Aorta (tissue), 5 donors: ENCODE data around the gene ZEB2. TPM values are rescaled to one million over a fixed set of nuclear protein-coding genes. Genes with fewer than 3 reads are reported as not detected.

ENCODE experiments used
- ATAC-seq: fragments of 200-7000 bp; cut with Tn5 transposase; one replicate; pipeline ENCODE4 v1.9.1; 2022; ENCODE audit warnings: moderate library complexity; ENCODE audit not compliant: low FRiP score
- DNase-seq, 2 donors: peaks; one replicate each; pipeline ENCODE4 v3.0.0-alpha.2; 2020
- H3K27ac ChIP-seq, 2 donors: one replicate each; pipeline ENCODE4 v1.5.1; 2013; ENCODE audit warnings: low read length in 2 of 2, mild to moderate bottlenecking in 2 of 2, moderate library complexity in 2 of 2, control low read depth in 1 of 2, inconsistent platforms in 1 of 2, low read depth in 1 of 2
- H3K27me3 ChIP-seq, 2 donors: one replicate each; pipeline ENCODE4 v1.6.1; 2013; ENCODE audit warnings: control low read depth in 1 of 2, low read length in 1 of 2, mild to moderate bottlenecking in 1 of 2, moderate library complexity in 1 of 2; ENCODE audit not compliant: insufficient read depth in 2 of 2, control insufficient read depth in 1 of 2
- H3K36me3 ChIP-seq, 2 donors: one replicate each; pipeline ENCODE4 v1.6.1; 2013; ENCODE audit warnings: control low read depth in 1 of 2, low read length in 1 of 2, mild to moderate bottlenecking in 1 of 2; ENCODE audit not compliant: insufficient read depth in 2 of 2, control insufficient read depth in 1 of 2
- H3K4me1 ChIP-seq, 2 donors: one replicate each; pipeline ENCODE4 v1.6.1; 2013; ENCODE audit warnings: low read length in 2 of 2, control low read depth in 1 of 2, mild to moderate bottlenecking in 1 of 2, moderate library complexity in 1 of 2; ENCODE audit not compliant: insufficient read depth in 2 of 2, control insufficient read depth in 1 of 2
- H3K4me3 ChIP-seq, 2 donors: one replicate each; pipeline ENCODE4 v1.5.1; 2013; ENCODE audit warnings: low read length in 2 of 2, control low read depth in 1 of 2, mild to moderate bottlenecking in 1 of 2
- H3K9me3 ChIP-seq: one replicate; pipeline ENCODE4 v1.6.1; 2013; ENCODE audit warnings: mild to moderate bottlenecking, low read length; ENCODE audit not compliant: control insufficient read depth
- WGBS, 2 donors: extraction: QIAGEN DNeasy Blood & Tissue Kit; methylation state at CpG; one replicate each; pipeline ENCODE4 v1.1.7; 2013; 5-methylcytosine and 5-hydroxymethylcytosine counted together
- intact Hi-C, 2 donors: fragments of 100-400 bp; cut with DNase I; formaldehyde crosslinking; loops; one replicate each; pipeline versions ENCODE4 v1.14.2 to v1.15.0; 2022
- polyA plus RNA-seq, 2 donors: library from polyadenylated mRNA; stranded (reverse); fragments of 200-250 nt; gene quantifications; one replicate each; pipeline ENCODE4 v1.2.3, GENCODE V29; 2013
- total RNA-seq, 2 donors: library from RNA; stranded (reverse); fragmentation: NEBNext Ultra II Directional; extraction: Animal tissue kit (Norgen Biotek cat#: 25700); gene quantifications; one replicate each; pipeline ENCODE4 v1.2.1, GENCODE V29; 2021
- donor health status: healthy with polysubstance abuse.
- donor health status: Bipolar disorder and iron deficiency.
- donor health status: DM: no; HTN: no; CAD: no.
- donor health status: DM: no; HTN: no; CAD: no.
- donor health status: DM: yes; HTN: yes; CAD: no.

ZEB2 gene
- total and polyA plus RNA-seq, 4 donors, result 38.7 to 301 (median 121) TPM

- H3K27me3 ChIP-seq, result no peaks in the 10 kb centered on the region
- no peak overlapping the region for H3K27ac ChIP-seq
- ATAC-seq (no peak), DNase-seq (no peak)
- H3K9me3 ChIP-seq, result peaks cover 3% of the 10 kb centered on the region
- no peaks in the 10 kb centered on the region for H3K4me1 ChIP-seq
- H3K36me3 ChIP-seq, result no peaks in the 10 kb centered on the region
- no peak overlapping the region for H3K4me3 ChIP-seq
- intact Hi-C loops, result no loop called here
These were observed 21.5 kb upstream of the ZEB2 start for GRCh38 chr2:144541396-144541795.

- 81 to 93% methylated on average over 4 of the region's 4 CpGs for WGBS, 2 donors
- intact Hi-C loops, result no loop called here
- Histone ChIP-seq H3K27me3 (no peaks in the 10 kb centered on the region), H3K27ac (no peak overlapping the region), H3K4me1 (no peaks in the 10 kb centered on the region), H3K36me3 (no peaks in the 10 kb centered on the region), H3K9me3 (peaks cover 3% of the 10 kb centered on the region), H3K4me3 (no peak overlapping the region)
- ATAC-seq (no peak), DNase-seq (no peak)
These were observed 19.4 kb upstream of the ZEB2 start for GRCh38 chr2:144539289-144539782.

- no peak for ATAC-seq
- no peaks in the 10 kb centered on the region for H3K27me3 ChIP-seq
- intact Hi-C loops, result no loop called here
- 80 to 85% methylated on average over 2 of the region's 2 CpGs for WGBS, 2 donors
- H3K36me3 ChIP-seq, result no peaks in the 10 kb centered on the region
- H3K9me3 ChIP-seq, result no peaks in the 10 kb centered on the region
- no peak overlapping the region for H3K27ac ChIP-seq
- DNase-seq, result no peak
- H3K4me1 ChIP-seq, result no peaks in the 10 kb centered on the region
- no peak overlapping the region for H3K4me3 ChIP-seq
These were observed 15.4 kb upstream of the ZEB2 start for GRCh38 chr2:144535300-144535699.

- DNase-seq (peak in 1 of 2 donors; percentile 35), ATAC-seq (no peak)
- no peaks in the 10 kb centered on the region for H3K9me3 ChIP-seq
- H3K4me1 ChIP-seq, result no peaks in the 10 kb centered on the region
- H3K27me3 ChIP-seq, result no peaks in the 10 kb centered on the region
- WGBS, 2 donors, result 93% methylated on average over 7 of the region's 7 CpGs
- H3K36me3 ChIP-seq, result no peaks in the 10 kb centered on the region
- H3K4me3 ChIP-seq, result no peak overlapping the region
- H3K27ac ChIP-seq, result no peak overlapping the region
- intact Hi-C loops, result no loop called here
These were observed 13.3 kb upstream of the ZEB2 start for GRCh38 chr2:144533221-144533620.

DNA sequence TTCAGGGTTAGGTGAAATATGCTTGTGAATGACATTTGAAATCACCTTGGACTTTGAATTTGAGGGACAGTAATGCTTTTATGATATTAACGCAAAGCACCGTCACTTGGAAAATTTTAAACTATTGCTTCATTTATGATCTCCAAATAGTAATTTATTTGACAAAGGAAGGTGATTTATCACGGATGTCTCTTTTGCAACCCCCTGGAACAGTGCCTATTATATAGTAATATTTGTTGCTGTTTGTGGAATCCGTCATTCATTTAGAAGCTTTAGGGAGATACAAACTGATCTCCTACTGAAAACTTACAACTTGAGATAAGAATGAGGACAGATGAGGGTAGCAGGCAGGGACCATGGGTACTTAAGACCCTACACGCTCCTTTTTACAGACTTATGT, 10.7 kb upstream of the ZEB2 start:
- H3K4me3 ChIP-seq, result no peak overlapping the region
- no peaks in the 10 kb centered on the region for H3K36me3 ChIP-seq

GRCh38 chr2:144529841-144530240, 9.9 kb upstream of the ZEB2 start:
- DNase-seq (no peak), ATAC-seq (peak; percentile 68)
- Histone ChIP-seq H3K27ac (peak overlapping the region in 1 of 2 donors; percentile 68), H3K36me3 (no peaks in the 10 kb centered on the region), H3K4me1 (no peaks in the 10 kb centered on the region), H3K27me3 (no peaks in the 10 kb centered on the region), H3K9me3 (no peaks in the 10 kb centered on the region), H3K4me3 (no peak overlapping the region)
- intact Hi-C loops, result loop anchor here in 1 of 2 donors (10.0 kb wide), 2 partner anchors 1015 to 1225 kb away; no protein-coding TSS in a partner anchor
- 18 to 23% methylated on average over 1 of the region's 1 CpG for WGBS, 2 donors

More for the DNA sequence above, 10.7 kb upstream of the ZEB2 start:
- intact Hi-C loops, result no loop called here
- H3K9me3 ChIP-seq, result no peaks in the 10 kb centered on the region
- no peaks in the 10 kb centered on the region for H3K27me3 ChIP-seq
- H3K4me1 ChIP-seq, result no peaks in the 10 kb centered on the region
- H3K27ac ChIP-seq, result no peak overlapping the region
- ATAC-seq (no peak), DNase-seq (no peak)
- WGBS, 2 donors, result 89 to 92% methylated on average over 5 of the region's 5 CpGs

DNA sequence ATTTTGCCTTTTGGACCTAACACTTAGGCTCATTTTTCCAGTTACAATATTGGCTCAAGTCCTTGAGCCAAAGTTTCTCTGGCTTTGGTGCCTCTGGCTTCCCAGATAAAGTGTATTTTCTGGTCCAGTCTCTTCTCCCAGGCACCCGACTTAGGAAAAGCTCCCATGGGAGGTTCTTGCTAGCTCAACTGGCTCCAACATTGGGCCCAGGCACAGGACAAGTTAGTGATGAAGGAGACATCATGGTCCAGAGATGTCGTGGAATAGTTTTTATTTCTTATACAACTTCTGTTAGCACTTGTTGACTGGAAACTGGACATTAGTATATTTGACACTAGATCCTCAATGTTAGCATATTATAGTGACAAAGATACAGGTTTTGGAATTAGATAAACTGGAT, 8.2 kb upstream of the ZEB2 start:
- no peaks in the 10 kb centered on the region for H3K36me3 ChIP-seq
- no peaks in the 10 kb centered on the region for H3K4me1 ChIP-seq
- intact Hi-C loops, result loop anchor here in 1 of 2 donors (10.0 kb wide), 2 partner anchors 1013 to 1227 kb away; no protein-coding TSS in a partner anchor
- peak overlapping the region in 1 of 2 donors; percentile 74 for H3K27ac ChIP-seq
- H3K4me3 ChIP-seq, result no peak overlapping the region
- H3K27me3 ChIP-seq, result no peaks in the 10 kb centered on the region
- no peaks in the 10 kb centered on the region for H3K9me3 ChIP-seq
- no peak for ATAC-seq
- DNase-seq, result peak in 1 of 2 donors; percentile 50
- WGBS, 2 donors, result 2 to 6% methylated on average over 2 of the region's 2 CpGs

GRCh38 chr2:144526831-144527230, 6.9 kb upstream of the ZEB2 start:
- 49 to 51% methylated on average over 2 of the region's 2 CpGs for WGBS, 2 donors
- DNase-seq (no peak), ATAC-seq (no peak)
- H3K36me3 ChIP-seq, result no peaks in the 10 kb centered on the region
- H3K4me1 ChIP-seq, result no peaks in the 10 kb centered on the region
- H3K27me3 ChIP-seq, result no peaks in the 10 kb centered on the region
- H3K4me3 ChIP-seq, result no peak overlapping the region
- no peaks in the 10 kb centered on the region for H3K9me3 ChIP-seq
- intact Hi-C loops, result loop anchor here in 1 of 2 donors (10.0 kb wide), 2 partner anchors 1012 to 1228 kb away; no protein-coding TSS in a partner anchor
- peak overlapping the region in 1 of 2 donors; percentile 51 for H3K27ac ChIP-seq
